Right ventricle myocardium superior (tissue), 1 donor: ENCODE results near the gene ATP5IF1. TPM values are rescaled to one million over a fixed set of nuclear protein-coding genes. Genes with fewer than 3 reads are reported as not detected.

Source experiments
- ATAC-seq: fragments of 200-7000 bp; cut with Tn5 transposase; one replicate; pipeline ENCODE4 v1.9.1; 2020; ENCODE audit warnings: mild to moderate bottlenecking; ENCODE audit not compliant: poor library complexity
- DNase-seq: peaks from one replicate; pipeline ENCODE4 v3.0.0-alpha.2; 2020
- intact Hi-C: fragments of 100-400 bp; cut with DNase I; formaldehyde crosslinking; loops from one replicate; pipeline ENCODE4 v1.11.2; 2022
- total RNA-seq: library from RNA; stranded (reverse); fragmentation: NEBNext Ultra II Directional; extraction: Animal tissue kit (Norgen Biotek cat#: 25700); gene quantifications from one replicate; pipeline ENCODE4 v1.2.1, GENCODE V29; 2021
- donor health status: DM: no; HTN: yes; CAD: no; lungs with severe emphysema.

The ATP5IF1 gene
- total RNA-seq, 1 donor from 2014 or later, result 358 TPM

GRCh38 chr1:28232558-28233263 lies 3.2 kb upstream of the ATP5IF1 start, which contains the start of gene DNAJC8:
DNAJC8 (minus strand) TSS chr1:28233029; CDS start chr1:28232998, 31 bp downstream.
- ATAC-seq, result peak; percentile 78
- intact Hi-C loops, result no loop called here
- DNase-seq, result peak; percentile 98

- no peak for ATAC-seq
- DNase-seq, result no peak
- intact Hi-C loops, result no loop called here
These were observed 2.7 kb upstream of the ATP5IF1 start for GRCh38 chr1:28233264-28233606.

GRCh38 chr1:28236656-28237322 lies 865 bp downstream of the ATP5IF1 start:
- intact Hi-C loops, result no loop called here
- ATAC-seq, result peak; percentile 4
- DNase-seq, result no peak

- no peak for ATAC-seq
- intact Hi-C loops, result no loop called here
These were observed 3.1 kb downstream of the ATP5IF1 start for GRCh38 chr1:28239004-28239403.

GRCh38 chr1:28240024-28240423 lies 4.1 kb downstream of the ATP5IF1 start:
- intact Hi-C loops, result no loop called here
- ATAC-seq (no peak), DNase-seq (no peak)

More at GRCh38 chr1:28239004-28239403, 3.1 kb downstream of the ATP5IF1 start:
- no peak for DNase-seq

GRCh38 chr1:28241638-28242241 lies 5.8 kb downstream of the ATP5IF1 start:
- DNase-seq (no peak), ATAC-seq (no peak)
- intact Hi-C loops, result no loop called here

GRCh38 chr1:28243685-28244311 lies 7.9 kb downstream of the ATP5IF1 start:
- DNase-seq (no peak), ATAC-seq (no peak)
- intact Hi-C loops, result no loop called here

- ATAC-seq, result peak; percentile 42
- no peak for DNase-seq
- intact Hi-C loops, result no loop called here
These were observed 8.8 kb downstream of the ATP5IF1 start for GRCh38 chr1:28244549-28245251.

- intact Hi-C loops, result no loop called here
These were observed 10.5 kb downstream of the ATP5IF1 start for GRCh38 chr1:28246427-28246832.

GRCh38 chr1:28247612-28248272 lies 11.8 kb downstream of the ATP5IF1 start:
- intact Hi-C loops, result no loop called here

More at GRCh38 chr1:28246427-28246832, 10.5 kb downstream of the ATP5IF1 start:
- ATAC-seq, result no peak
- DNase-seq, result no peak

GRCh38 chr1:28248273-28249012 lies 12.5 kb downstream of the ATP5IF1 start:
- intact Hi-C loops, result no loop called here
- DNase-seq, result peak; percentile 88

More at GRCh38 chr1:28247612-28248272, 11.8 kb downstream of the ATP5IF1 start:
- DNase-seq, result no peak
- ATAC-seq, result no peak

GRCh38 chr1:28249013-28249865 lies 13.3 kb downstream of the ATP5IF1 start:
- DNase-seq (peak; percentile 81), ATAC-seq (peak; percentile 38)
- intact Hi-C loops, result no loop called here

More at GRCh38 chr1:28248273-28249012, 12.5 kb downstream of the ATP5IF1 start:
- peak; percentile 72 for ATAC-seq

- no peak for ATAC-seq
- DNase-seq, result no peak
- intact Hi-C loops, result no loop called here
These were observed 14.0 kb downstream of the ATP5IF1 start for GRCh38 chr1:28249866-28250295.

GRCh38 chr1:28256197-28256827 lies 20.4 kb downstream of the ATP5IF1 start:
- intact Hi-C loops, result no loop called here
- ATAC-seq, result no peak

GRCh38 chr1:28257736-28258135 lies 21.8 kb downstream of the ATP5IF1 start:
- ATAC-seq, result no peak
- intact Hi-C loops, result no loop called here

More at GRCh38 chr1:28256197-28256827, 20.4 kb downstream of the ATP5IF1 start:
- no peak for DNase-seq

GRCh38 chr1:28258628-28259251 lies 22.8 kb downstream of the ATP5IF1 start:
- no peak for DNase-seq
- intact Hi-C loops, result no loop called here
- no peak for ATAC-seq

More at GRCh38 chr1:28257736-28258135, 21.8 kb downstream of the ATP5IF1 start:
- no peak for DNase-seq
